Left renal pelvis (tissue), 4 donors: ENCODE data around the gene ZNF366. TPM values are rescaled to one million over a fixed set of nuclear protein-coding genes. Genes with fewer than 3 reads are reported as not detected.

Experiments used
- DNase-seq, 4 donors: peaks; one replicate each; pipeline ENCODE4 v3.0.0-alpha.2; 2013; ENCODE audit warnings: low read depth in 4 of 4, low spot score in 3 of 4
- polyA plus RNA-seq, 4 donors: library from polyadenylated mRNA; unstranded; fragments of 120-200 nt; gene quantifications; one replicate each; pipeline ENCODE4 v1.2.1, GENCODE V29; 2013; ENCODE audit not compliant: insufficient read length in 4 of 4

The ZNF366 gene
- polyA plus RNA-seq, 4 donors = 1.8 to 4.4 (median 3.9) TPM

DNA sequence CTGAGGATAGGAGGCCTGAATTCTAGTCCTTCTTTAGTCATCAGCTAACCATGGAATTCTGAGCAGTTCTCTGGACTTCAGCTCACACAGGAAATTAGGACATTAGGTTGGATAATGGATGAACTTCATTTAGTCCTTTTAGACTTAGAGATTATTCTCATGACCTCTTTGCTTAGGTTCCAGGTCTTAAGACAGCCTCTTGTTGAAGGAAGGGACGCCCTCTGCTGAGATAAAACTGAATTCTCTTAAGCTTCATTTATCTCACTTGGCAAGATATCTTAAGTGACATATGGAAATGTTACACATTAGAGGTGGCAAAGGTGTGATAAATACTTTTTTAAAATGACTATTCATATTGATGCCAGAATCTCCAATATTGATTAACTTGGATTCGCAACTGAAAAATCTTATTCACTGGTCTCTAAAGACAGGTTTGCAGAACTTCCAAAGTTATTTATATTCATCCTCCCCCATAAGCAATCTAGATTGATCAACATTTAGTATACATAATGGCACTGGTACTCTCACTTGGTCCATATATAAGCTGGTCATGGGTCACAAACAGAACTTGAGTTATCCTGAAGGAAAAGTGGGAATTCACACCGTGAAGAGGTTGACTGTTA lies 16.9 kb upstream of the ZNF366 start:
- DNase-seq = no peak

DNA sequence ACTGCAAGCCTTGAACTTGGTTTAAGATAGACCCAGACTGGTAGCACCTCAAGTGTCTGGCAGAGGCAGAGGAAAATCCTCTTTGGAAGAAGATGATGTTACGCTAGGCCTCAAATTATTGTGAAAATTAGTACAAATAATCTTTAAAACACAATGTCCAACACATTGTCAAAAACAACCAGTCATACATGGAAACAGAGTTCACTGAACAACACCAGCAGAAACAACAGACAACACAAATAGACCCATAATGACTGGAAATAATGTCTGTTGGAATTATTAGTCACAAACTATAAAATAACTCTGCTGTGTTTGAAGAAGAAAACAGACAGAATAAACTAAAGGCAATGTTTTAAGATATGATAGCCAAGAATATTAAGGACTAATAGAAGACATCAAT lies 15.4 kb upstream of the ZNF366 start:
- DNase-seq = no peak

DNA sequence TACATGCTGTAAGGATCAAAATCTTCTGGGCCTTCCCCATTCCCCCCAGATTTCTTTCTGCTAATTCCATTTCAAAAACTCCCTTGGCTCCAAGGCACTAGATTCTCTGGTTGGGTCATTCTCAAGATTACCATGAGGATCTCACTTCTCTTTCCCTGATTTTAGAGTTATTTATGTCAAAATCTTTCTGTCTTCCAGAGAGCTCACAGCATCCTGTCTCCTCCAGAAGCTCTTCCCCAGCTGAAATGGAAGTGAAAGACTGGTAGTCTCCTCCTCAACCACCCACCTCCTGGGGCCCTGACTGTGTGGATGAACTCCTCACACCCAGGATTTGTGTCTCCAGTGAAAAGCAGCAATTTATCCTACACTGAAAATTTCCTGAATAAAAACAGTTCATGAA lies 11.9 kb upstream of the ZNF366 start:
- no peak for DNase-seq

DNA sequence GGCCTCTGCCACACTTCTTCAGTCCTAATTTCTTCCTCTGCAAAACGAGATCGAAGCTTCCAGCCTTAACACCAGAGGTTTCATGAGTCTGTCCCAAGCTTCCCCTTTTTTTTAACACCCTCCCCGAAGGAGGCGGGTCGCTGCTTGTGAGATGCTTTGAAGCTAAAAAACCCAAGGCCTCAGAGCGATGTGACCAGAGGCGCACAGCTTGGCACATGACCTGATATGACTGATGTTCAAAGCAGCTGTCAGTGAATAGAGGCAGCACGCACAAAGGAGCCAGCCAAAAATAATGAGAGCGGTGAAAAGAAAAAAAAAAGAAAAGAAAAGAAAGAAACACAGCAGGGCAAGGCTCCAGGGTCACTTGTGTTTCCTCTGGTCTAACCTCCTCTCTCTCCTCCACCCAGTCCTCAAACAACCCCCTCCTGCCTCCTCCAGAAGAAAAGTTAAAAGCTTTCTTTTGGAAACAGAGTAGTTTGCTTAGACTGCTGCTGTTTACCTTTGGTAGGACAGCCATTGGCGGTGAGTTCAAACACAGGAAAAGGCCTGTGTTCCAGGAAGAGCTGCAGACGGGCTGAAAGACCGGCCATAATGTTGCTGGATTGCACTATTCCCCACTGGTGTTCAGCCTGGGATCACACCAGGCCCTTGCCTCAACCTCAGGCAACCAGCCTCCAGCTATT lies 10.9 kb upstream of the ZNF366 start:
- no peak for DNase-seq

DNA sequence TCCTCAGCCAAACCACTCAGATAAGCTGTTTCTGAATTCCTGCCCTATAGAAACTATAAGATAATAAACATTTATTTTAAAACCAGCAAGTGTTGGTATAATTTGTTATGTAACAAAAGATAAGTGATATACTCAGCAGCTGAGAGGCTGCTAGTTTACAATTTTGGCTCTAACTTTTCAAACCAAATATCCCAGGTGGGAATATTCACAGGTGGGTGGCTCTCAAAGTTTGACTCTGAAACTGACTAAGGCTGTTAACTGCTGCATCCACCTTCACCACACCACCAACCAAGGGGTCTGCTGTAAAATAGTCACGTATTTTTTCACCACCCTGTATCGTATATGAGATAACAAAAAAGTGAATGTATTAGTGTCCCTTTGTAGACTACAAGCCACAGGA lies 9.7 kb upstream of the ZNF366 start:
- no peak for DNase-seq

DNA sequence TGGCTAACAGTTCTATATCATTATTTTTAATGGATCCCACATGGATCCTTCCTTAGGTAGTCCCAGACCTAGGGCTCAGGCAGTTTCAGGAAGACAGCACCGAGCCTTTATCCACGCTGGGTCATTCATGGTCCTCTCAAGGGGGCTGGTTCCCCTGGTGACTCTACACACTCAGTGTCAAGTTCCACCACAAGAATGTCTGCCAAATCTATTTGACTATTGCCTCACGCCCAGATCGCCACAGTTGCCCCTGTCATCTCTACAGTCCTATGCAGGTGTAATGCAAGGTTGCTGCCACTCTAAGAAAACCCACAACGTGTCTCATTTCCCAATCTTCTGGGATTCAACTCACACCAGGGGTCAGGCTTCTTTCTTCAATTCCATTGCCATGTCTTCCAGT lies 8.0 kb upstream of the ZNF366 start:
- DNase-seq = no peak

DNA sequence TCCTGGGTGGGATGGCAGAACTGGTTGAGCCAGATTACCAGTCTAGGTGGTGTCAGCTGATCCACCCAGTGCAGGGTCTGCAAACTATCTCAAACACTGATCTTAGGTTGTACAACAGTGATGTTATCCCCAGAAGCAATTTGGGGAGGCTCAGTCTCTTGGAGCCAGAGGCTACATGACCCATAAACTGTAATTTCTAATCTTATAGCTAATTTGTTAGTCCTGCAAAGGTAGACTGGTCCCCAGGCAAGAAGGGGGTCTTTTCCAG lies 5.3 kb upstream of the ZNF366 start:
- DNase-seq = no peak

DNA sequence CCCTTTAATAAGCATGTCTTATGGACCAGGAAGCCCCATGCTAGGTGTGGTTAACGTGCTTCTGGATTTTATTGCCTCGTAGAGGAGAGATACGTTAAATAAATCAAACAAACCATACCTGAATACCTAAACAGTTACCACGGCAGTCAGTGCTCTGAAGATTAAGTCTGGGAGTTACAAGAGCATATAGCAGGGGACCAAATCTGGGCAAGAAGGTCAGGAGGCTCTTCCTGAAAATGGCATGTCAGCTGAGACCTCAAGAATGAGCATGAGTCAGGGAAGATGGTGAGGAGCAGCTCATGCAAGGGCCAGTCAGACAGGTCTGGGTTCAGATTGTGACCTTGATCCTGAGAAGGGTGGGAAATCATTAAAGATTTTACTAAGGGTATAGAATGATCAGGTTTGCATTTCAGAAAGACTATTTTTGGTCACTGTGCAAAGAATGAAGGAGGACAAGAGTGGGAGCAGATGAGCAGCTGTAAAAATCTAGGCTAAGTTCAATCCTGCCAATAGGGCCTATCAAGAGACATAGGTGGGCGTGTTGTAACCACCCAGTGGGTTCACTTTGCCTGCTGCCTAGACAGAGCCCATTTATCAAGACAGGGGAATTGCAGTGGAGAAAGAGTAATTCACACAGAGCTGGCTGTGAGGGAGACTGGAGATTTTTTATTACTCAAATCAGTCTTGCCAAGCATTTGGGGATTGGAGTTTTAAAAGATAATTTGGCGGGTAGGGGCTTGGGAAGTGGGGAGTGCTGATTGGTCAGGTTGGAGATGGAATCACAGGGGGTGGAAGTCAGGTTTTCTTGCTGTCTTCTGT lies 4.8 kb upstream of the ZNF366 start:
- no peak for DNase-seq

DNA sequence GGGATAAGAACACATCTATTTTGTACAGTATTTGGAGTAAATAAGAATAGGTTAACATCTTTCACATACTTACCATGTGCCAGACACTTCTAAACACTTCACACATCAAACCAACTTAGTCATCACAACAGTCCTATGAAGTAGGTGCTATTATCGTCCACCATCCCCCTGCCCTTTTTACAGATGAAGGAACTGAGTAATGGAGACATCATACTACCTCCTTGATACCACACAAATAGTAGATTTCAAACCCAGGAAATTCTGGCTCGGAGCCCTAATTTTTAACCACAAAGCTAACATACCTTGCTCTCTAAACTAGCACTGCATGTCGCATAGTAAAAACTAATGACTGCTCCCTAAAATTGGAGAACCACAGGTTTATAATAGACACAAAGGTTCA lies 4.2 kb upstream of the ZNF366 start:
- no peak for DNase-seq

DNA sequence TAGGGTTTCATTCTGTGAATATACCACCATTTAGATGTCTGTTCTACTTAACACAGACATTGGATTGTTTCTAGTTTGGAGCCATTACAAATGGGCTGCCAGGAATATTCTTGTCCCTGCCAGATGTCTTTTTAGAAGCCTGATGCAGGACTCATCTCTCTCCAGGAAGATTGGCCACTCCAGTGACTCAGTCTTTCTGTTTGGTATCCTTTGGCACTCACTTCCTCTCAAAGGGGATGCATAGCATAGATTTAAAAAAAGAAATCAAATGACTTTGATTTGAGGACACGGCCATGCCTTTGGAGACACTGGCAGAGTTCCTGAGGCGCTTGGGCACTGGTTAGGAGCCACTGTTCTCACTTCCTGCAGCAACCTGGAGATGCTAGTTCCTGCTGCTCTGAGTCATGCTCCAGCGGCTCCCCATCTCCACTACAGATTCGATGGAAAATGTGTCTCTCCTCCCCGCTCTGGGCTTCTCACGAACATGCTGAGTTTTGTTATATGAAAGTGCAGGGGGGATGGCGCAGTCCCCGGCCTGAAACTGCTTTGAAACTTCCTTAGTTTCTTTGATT lies 3.5 kb upstream of the ZNF366 start:
- no peak for DNase-seq

DNA sequence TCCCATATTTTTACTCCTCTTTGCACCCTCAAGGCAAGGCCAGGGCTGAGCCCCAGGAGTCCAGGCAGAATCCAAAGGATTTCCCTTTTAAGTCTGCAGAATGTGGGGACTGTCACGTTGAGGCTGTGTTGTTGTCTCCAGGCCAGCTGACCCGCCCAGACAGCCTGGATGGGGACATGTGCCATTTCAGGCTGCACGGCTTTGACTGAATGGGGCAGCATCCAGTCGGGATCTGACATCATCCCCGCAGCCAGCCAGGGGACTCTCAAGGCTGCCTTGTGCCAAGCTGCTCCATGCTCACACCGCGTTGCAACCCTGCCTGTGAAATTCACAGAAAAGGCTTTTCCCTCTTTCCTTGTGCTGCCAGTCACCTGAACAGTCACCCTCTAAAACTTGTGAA lies 2.2 kb upstream of the ZNF366 start:
- no peak for DNase-seq

DNA sequence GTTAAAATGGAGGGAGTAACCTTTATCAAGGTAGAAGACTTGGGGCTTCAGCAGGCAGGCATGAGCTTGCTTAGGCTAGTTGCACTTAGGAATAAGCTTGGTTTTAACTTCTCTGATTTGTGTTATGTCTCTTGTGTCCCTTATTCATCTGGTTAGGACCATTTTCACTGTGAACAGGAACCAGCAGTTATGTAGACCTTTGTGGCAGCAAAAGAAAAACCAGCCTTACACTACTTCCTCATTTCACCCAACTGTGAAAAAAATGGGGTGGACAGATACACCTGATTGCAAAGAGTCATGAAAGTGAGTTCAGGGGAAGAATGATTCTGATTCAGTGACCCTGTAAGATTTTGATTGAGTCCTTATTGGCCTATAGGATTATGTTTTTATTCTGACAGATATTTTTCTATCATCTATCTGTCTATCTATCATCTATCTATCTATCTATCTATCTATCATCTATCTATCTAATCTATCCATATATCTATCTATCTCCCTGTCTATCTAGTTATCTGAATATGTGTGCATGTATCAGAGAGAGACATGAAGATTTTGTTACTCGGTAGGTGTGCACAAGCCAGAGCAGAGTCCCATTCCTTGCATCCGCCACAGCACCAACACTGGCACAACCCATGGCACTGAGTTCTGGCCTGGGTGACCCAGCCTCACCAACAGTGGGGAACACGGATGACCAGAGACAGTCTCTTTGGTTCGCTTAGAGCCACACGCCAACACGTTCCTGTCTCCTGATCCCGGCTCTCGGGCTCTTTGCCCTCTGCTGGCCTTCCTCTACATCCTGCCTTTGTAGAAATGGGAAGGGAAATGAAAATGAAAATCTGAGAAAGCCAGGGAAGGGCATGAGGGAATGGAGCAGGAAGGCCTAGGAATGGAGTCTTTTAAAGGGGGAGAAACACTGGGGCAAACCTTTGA lies 1.3 kb upstream of the ZNF366 start:
- no peak for DNase-seq

DNA sequence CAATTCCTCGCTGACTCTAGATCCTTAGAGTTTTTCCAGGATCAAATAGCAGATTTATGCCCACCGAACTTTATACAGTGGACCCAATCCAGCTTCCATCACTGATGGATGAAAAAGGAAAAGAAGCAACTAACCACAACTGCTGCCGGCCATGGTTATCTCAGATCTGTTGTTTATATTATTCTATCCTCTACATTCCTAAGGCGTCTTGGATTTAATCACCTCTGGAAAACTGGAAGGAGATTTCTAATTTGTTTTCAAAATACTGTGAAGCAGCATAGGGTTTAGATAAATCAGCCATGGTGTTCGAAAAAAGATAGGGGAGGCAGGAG lies 663 bp upstream of the ZNF366 start:
- DNase-seq = no peak

DNA sequence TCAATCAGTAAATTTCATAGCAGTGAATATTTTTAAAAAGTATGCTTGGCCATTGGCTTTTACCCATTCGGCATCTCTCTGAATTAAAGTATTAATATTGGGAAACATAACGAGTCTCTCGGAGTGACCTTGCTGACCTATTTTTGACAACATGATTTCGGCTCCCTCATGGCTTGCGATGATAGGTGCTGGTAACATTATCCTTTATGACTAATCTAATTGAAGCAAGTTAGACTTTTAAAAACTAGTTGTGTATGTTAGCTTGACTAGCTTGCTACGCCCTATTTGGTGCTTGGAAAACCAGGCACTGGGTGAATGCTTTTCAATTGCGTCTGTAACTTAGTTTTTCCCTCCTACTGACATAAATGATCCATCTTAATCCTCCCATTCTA lies 1.1 kb downstream of the ZNF366 start:
- DNase-seq = no peak

DNA sequence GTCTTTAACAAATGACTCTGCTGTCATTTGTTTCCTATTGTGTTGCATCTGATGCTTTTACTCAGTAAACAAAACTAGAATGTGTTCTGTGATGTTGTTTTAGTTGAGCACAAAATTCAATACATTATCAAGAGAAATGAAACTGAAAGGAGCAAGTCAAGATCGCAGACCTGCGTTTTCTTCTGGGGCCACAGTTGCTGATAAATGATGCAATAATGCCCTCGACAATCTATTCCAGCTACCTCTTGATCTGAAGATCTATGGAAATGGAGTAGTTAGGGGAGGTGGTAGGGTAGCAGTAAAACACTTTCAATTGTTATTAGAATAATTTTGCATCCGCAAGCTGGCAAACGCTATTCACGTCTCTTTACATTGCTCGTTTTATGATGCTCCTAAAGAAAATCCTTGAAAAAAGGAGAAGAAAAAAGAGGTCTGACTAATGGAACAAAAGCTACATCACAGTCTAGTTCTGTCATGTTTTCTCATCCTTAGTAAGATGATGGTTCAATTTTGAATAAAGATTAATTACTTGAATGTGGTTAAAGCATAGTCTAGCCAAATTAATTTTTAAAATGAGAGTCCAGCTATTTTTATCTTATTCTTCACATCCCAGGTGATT lies 1.6 kb downstream of the ZNF366 start:
- DNase-seq = no peak

DNA sequence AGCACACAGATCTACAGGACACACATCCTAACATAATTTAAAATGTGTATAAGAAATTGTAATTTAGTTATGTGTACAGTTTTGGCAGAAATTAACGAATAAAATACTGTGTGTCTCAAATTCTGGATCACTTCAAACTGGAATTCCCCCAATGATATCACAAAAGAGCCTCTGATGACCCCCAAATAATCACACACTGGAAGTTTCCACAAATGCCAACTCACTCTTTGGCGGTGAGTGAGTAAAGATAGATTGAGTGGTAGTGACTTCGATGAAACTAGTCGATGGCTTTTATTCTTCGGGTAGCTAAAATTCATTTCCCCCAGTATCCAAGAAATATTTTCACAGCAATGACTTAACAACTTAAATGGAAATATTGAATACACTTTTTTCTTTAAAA lies 2.2 kb downstream of the ZNF366 start:
- no peak for DNase-seq

DNA sequence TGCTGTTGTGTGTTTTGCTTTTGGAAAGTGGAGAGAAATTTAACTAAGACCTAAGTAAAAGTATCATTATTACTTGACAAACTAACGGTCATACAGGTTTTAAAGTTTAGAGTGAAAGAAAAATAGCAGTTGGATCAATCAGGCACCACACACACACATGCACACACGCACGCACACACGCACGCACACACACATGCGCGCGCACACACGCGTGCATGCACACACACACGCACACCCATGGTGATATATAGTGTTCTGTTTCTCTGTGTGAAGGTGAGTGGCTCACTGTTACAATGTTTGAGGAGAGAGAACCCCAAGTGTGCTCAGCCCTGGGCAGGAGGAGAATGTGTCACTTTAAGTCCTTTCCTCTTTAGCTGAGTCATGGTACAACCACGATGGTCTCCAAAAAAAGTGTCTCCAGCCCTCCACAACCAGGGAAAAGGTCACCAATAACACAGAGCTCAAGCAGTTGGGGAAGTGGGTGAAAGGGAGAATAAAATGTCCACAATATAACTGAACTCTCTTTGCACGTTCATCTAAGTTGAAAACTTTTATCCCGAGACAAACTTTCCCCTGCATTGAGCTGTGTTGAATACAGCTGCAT lies 3.2 kb downstream of the ZNF366 start:
- no peak for DNase-seq

DNA sequence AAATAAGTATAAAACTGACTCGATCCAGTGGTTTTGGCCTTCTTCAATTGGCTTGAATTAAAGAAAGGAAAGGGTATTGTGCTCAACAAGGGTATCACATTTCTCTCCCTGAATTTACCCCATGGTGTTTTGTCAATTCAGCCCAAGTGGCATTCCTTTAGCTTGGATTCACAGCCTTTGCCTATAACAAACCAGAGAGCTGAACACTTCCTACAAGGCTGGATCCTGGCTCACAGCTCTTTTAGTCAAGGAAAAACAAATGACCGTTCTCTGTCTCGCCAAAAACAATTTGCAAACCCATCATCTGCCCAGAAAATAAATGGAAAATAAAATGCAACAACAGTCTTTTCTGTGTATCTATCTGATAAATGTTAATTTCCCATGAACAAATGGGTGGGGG lies 5.7 kb downstream of the ZNF366 start:
- DNase-seq = no peak

DNA sequence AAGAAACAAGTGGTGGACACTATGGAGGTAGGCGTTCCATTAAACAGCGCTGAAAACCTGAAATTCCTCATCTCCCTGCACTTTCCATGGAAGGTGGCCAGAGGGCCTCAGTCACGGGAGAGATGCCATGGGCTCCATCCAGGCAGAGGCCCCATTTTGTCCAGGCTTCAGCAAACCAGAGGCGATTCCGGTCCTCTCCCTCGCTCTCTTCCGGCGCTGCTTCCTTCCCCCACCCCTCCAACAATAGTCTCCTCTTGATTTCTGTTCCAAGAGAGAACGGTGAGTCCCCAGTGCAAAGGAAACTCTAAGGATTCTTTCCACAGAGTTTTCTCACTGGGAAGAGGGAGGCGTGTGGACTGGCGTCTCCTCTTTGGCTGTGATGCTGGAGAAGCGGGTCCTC lies 7.5 kb downstream of the ZNF366 start:
- DNase-seq = no peak

DNA sequence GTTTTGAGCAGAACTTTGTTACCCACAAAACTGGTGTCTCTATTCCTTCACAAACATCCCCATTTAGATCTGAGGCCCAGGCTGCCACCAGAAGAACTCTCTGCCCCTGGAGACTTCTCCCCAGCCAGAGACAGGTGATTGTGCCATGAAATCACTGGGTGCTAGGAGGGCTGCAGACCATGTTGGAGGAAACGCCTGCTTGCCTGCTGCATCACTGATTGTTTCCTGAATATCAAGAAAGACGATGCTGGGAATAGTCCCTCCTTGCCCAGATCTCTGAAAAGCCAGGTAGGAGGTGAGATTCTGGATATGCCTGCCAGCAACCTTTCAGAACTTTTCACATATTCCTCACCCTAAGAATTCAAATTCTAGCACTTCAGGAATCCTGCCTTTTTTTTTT lies 8.1 kb downstream of the ZNF366 start:
- no peak for DNase-seq
